HPDE6-E6E7 (cell line): ENCODE data around the gene HNRNPH1.

Experiments used
- DNase-seq: peaks from one replicate; pipeline ENCODE4 v3.0.0; 2011; ENCODE audit warnings: missing footprints; ENCODE audit errors: extremely low spot score

HNRNPH1 gene

GRCh38 chr5:179623906-179624741 lies 653 bp upstream of the HNRNPH1 start:
- DNase-seq = peak; percentile 67

GRCh38 chr5:179621551-179622214 lies 1.8 kb downstream of the HNRNPH1 start:
- no peak for DNase-seq

GRCh38 chr5:179620703-179621350 lies 2.6 kb downstream of the HNRNPH1 start:
- no peak for DNase-seq

GRCh38 chr5:179620293-179620692 lies 3.2 kb downstream of the HNRNPH1 start:
- DNase-seq = no peak

- no peak for DNase-seq
These were observed 3.7 kb downstream of the HNRNPH1 start for GRCh38 chr5:179619776-179620175.

GRCh38 chr5:179618923-179619554 lies 4.4 kb downstream of the HNRNPH1 start:
- DNase-seq = no peak

- DNase-seq = no peak
These were observed 5.5 kb downstream of the HNRNPH1 start for GRCh38 chr5:179617930-179618329.

GRCh38 chr5:179616002-179616594 lies 7.4 kb downstream of the HNRNPH1 start:
- DNase-seq = no peak

GRCh38 chr5:179615203-179615602 lies 8.3 kb downstream of the HNRNPH1 start:
- no peak for DNase-seq

GRCh38 chr5:179614745-179615144 lies 8.7 kb downstream of the HNRNPH1 start:
- no peak for DNase-seq

GRCh38 chr5:179613460-179614071 lies 9.9 kb downstream of the HNRNPH1 start:
- no peak for DNase-seq

- no peak for DNase-seq
These were observed 10.7 kb downstream of the HNRNPH1 start for GRCh38 chr5:179612577-179613459.

- no peak for DNase-seq
These were observed 12.6 kb downstream of the HNRNPH1 start for GRCh38 chr5:179610903-179611265.

- no peak for DNase-seq
These were observed 13.2 kb downstream of the HNRNPH1 start for GRCh38 chr5:179610109-179610902.

- no peak for DNase-seq
These were observed 13.7 kb downstream of the HNRNPH1 start for GRCh38 chr5:179609834-179610108.

GRCh38 chr5:179608131-179608581 lies 15.3 kb downstream of the HNRNPH1 start:
- DNase-seq = no peak

GRCh38 chr5:179607160-179607931 lies 16.1 kb downstream of the HNRNPH1 start:
- no peak for DNase-seq

GRCh38 chr5:179606910-179607159 lies 16.6 kb downstream of the HNRNPH1 start:
- DNase-seq = no peak
